Right forelimb (tissue), 1 donor: ENCODE data around the gene LIPH.

ENCODE experiments used
- DNase-seq: peaks from one replicate; pipeline ENCODE4 v3.0.0-alpha.2; 2018

The LIPH gene

GRCh38 chr3:185537369-185537970 is 14.9 kb downstream of the LIPH start:
- no peak for DNase-seq

GRCh38 chr3:185534511-185534910 is 17.9 kb downstream of the LIPH start:
- DNase-seq: no peak

GRCh38 chr3:185532901-185533300 is 19.5 kb downstream of the LIPH start:
- no peak for DNase-seq

GRCh38 chr3:185530856-185531255 is 21.5 kb downstream of the LIPH start:
- no peak for DNase-seq

- DNase-seq: no peak
Measured at GRCh38 chr3:185528532-185528931, 23.9 kb downstream of the LIPH start.

GRCh38 chr3:185527364-185527763 is 25.0 kb downstream of the LIPH start:
- no peak for DNase-seq

GRCh38 chr3:185526349-185526951 is 25.9 kb downstream of the LIPH start:
- DNase-seq: no peak

- DNase-seq: no peak
Measured at GRCh38 chr3:185521349-185522138, 30.8 kb downstream of the LIPH start.

- DNase-seq: no peak
Measured at GRCh38 chr3:185519021-185519420, 33.4 kb downstream of the LIPH start.

GRCh38 chr3:185517387-185518130 is 34.8 kb downstream of the LIPH start:
- no peak for DNase-seq

- no peak for DNase-seq
Measured at GRCh38 chr3:185511711-185512110, 40.7 kb downstream of the LIPH start.

GRCh38 chr3:185508335-185508991 is 43.9 kb downstream of the LIPH start:
- no peak for DNase-seq

GRCh38 chr3:185507883-185508282 is 44.5 kb downstream of the LIPH start:
- no peak for DNase-seq

GRCh38 chr3:185504636-185505035 is 47.8 kb downstream of the LIPH start:
- DNase-seq: no peak

- no peak for DNase-seq
Measured at GRCh38 chr3:185503521-185503920, 48.9 kb downstream of the LIPH start.

- no peak for DNase-seq
Measured at GRCh38 chr3:185502987-185503386, 49.4 kb downstream of the LIPH start.

GRCh38 chr3:185498503-185499396 is 53.6 kb downstream of the LIPH start, which contains the start of gene TMEM41A:
TMEM41A (minus strand) TSS chr3:185499035; CDS start chr3:185498961, 74 bp downstream.
- DNase-seq: peak; percentile 98

- no peak for DNase-seq
Measured at GRCh38 chr3:185490241-185490640, 62.1 kb downstream of the LIPH start.

- DNase-seq: no peak
Measured at GRCh38 chr3:185489462-185489861, 62.9 kb downstream of the LIPH start.

GRCh38 chr3:185488465-185488864 is 63.9 kb downstream of the LIPH start:
- no peak for DNase-seq

- DNase-seq: no peak
Measured at GRCh38 chr3:185486394-185486793, 66.0 kb downstream of the LIPH start.

- DNase-seq: no peak
Measured at GRCh38 chr3:185484296-185484695, 68.1 kb downstream of the LIPH start.
